ENCODE data around the gene CERS5. TPM values are rescaled to one million over a fixed set of nuclear protein-coding genes. Genes with fewer than 3 reads are reported as not detected.
"Not testable (repeated sequence)": the region's sequence is repeated elsewhere in the genome, so short reads cannot be mapped to it uniquely, and the experiment has no call there.

CERS5 gene
- total RNA-seq, 2 donors from 2014 or later, result 15.6 to 22.8 TPM

- DNase-seq (no peak), ATAC-seq (no peak)
- intact Hi-C loops (cut with DNase I), result no loop called here
These were observed 79.2 kb downstream of the CERS5 start for GRCh38 chr12:50087995-50088394.

GRCh38 chr12:50087151-50087550 is 80.0 kb downstream of the CERS5 start:
- DNase-seq, result no peak
- intact Hi-C loops (cut with DNase I), result no loop called here
- no peak for ATAC-seq

GRCh38 chr12:50086148-50086547 is 81.0 kb downstream of the CERS5 start:
- ATAC-seq (no peak), DNase-seq (no peak)
- intact Hi-C loops (cut with DNase I), result no loop called here

DNA sequence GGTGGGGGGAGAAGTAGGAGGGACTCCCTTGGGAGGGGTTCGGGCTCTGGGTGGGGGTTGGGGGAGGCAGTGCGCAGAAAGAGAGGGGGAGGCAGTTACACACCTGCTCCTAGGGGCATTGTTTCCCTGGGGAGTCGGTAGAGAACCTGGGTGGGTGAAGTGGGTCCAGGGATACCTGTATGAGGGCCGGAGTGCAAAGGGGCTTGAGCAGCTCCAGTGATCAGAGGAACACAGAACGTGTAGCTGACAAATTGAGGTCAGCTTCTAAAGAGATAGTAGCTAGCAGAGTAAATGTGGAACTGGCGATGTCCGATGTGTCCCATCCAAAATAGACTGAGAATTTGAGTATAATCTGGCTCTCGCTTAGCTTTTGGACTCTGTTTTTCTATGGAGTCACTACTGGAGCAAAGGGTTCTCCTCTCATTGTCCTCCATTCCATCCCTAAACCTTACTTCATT is 81.5 kb downstream of the CERS5 start:
- intact Hi-C loops (cut with DNase I), result loop anchor here in 1 of 2 donors (2.0 kb wide), 1 partner anchor 81 kb away; the partner anchor contains the start of gene CERS5
- no peak for DNase-seq
- no peak for ATAC-seq

DNA sequence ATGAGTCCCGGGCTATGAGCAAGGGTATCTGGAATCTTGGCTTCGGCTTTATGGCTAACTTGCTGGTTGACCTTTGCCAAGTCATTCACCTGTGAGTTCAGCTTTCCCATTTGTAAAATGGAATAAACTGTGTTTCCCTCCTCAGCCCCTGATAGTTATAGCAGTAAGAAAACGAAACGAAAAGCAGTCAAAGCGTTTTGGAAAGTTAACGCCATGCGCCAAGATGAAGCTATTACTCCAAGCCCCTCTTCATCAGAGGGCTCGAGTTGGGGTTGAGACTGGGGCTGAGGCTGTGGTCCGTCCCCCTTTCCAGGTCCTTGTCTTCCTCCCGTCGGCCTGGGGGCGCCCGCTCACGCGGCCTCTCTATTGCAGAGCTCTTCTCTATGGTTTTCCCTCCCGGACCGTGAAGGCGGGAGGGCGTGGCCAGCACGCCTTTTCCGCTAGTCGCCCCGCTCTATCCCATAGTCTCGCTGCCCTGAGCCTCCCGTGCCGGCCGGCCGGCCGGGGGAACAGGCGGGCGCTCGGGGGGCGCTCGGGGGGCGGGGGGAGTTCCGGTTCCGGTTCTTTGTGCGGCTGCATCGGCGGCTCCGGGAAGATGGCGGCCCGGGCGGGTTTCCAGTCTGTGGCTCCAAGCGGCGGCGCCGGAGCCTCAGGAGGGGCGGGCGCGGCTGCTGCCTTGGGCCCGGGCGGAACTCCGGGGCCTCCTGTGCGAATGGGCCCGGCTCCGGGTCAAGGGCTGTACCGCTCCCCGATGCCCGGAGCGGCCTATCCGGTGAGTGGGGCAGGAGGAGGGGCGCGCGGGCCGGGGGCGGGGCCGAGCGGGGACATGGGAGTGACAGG is 82.2 kb downstream of the CERS5 start, which contains the start of gene SMARCD1:
TSS of gene SMARCD1 (plus strand) at position 568 of the 840 bp plus-strand sequence. CDS start at position 596, 28 bp downstream.
- ATAC-seq (peak; percentile 94 to 97), DNase-seq (peak; percentile 94)
- intact Hi-C loops (cut with DNase I), result loop anchor here in 1 of 2 donors (2.0 kb wide), 1 partner anchor 82 kb away; the partner anchor contains the start of gene CERS5

GRCh38 chr12:50084409-50084774 is 82.8 kb downstream of the CERS5 start:
- not testable (repeated sequence) for DNase-seq, ATAC-seq
- intact Hi-C loops (cut with DNase I), result loop anchor here in 1 of 2 donors (2.0 kb wide), 1 partner anchor 82 kb away; the partner anchor contains the start of gene CERS5

DNA sequence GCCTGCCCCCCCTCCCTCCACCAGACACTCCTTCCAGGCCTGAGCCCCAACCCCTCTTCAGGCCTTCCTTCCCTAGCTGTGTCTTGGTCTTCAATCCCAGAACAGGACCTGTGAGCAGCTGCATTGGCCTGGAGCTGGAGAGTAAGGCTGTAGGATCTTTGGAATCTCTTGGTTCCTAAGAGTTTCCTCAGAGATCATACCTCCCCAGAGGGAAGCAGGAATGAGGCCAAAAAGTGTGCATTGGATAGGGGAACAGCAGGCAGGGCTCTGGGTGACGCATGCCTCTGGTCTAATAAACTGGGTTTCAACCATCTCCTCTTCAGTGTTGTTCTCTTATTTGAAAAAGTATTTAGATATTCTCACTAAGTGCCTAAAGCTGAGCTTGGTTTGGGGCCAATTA is 83.9 kb downstream of the CERS5 start:
- intact Hi-C loops (cut with DNase I), result no loop called here
- no peak for DNase-seq
- ATAC-seq, result no peak

DNA sequence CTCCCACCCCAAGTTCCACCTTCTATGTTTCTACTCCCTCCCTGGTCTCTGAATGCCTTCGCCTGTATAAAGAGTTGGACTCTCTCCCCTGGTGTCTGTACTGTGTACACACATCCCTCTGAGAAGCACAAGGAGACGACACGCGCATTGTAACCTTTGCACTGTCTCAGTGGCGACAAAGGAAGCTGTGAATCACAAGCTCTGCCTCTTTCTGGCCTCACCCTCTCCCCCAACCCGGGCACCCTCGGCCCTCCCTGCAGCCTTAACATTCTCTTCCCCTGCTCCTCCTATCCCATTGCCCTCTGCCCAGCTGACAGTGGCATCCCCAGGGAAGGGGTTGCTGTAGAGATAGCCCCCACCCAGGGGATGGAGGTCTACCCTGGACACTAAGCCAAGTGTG is 84.5 kb downstream of the CERS5 start:
- intact Hi-C loops (cut with DNase I), result no loop called here
- DNase-seq, result no peak
- ATAC-seq, result no peak

- DNase-seq, result no peak
- intact Hi-C loops (cut with DNase I), result no loop called here
- no peak for ATAC-seq
These were observed 85.9 kb downstream of the CERS5 start for GRCh38 chr12:50081096-50081808.

- intact Hi-C loops (cut with DNase I), result loop anchor here (5.0 to 10.0 kb wide), 2 partner anchors 98 to 235 kb away; no protein-coding TSS in a partner anchor
- ATAC-seq, result no peak
- no peak for DNase-seq
These were observed 87.4 kb downstream of the CERS5 start for GRCh38 chr12:50079771-50080170.

Other genes starting within 250 kb of the CERS5 start
- gene AQP2, start 216.6 kb downstream of the CERS5 start, total RNA-seq, result under 1 TPM; 0.09 to 0.24 TPM
- 1 to 10 TPM; 1.0 to 1.3 TPM for gene AQP5, start 205.5 kb downstream of the CERS5 start, total RNA-seq
- gene AQP6, start 194.4 kb downstream of the CERS5 start, total RNA-seq, result under 1 TPM; 0.13 to 0.77 TPM
- gene RACGAP1, start 141.9 kb downstream of the CERS5 start, total RNA-seq, result 10 to 100 TPM in 1 of 2 donors, 1 to 10 TPM in 1; 4.8 to 10.4 TPM
- gene ASIC1, start 109.8 kb downstream of the CERS5 start, total RNA-seq, result 1 to 10 TPM; 1.2 to 4.1 TPM
- gene SMARCD1, start 82.0 kb downstream of the CERS5 start, total RNA-seq, result 10 to 100 TPM; 18.3 to 27.7 TPM
- 100 to 1,000 TPM in 1 of 2 donors, 10 to 100 TPM in 1; 88.6 to 150 TPM for gene GPD1, start 63.4 kb downstream of the CERS5 start, total RNA-seq
- 100 to 1,000 TPM; 122 to 148 TPM for gene COX14, start 55.1 kb downstream of the CERS5 start, total RNA-seq
- 10 to 100 TPM; 30.6 to 37.7 TPM for gene LIMA1, start 116.2 kb upstream of the CERS5 start, total RNA-seq
- not detected for gene FAM186A, start 229.2 kb upstream of the CERS5 start, total RNA-seq
- gene LARP4, start 233.5 kb upstream of the CERS5 start, total RNA-seq, result 10 to 100 TPM; 56.2 to 79.8 TPM